HepG2 (cell line): Measurements from ENCODE around the gene GLS2. TPM values are rescaled to one million over a fixed set of nuclear protein-coding genes. Genes with fewer than 3 reads are reported as not detected.

Source experiments
- FOXP4 ChIP-seq: sonication (generic); formaldehyde crosslinking; IDR thresholded peaks from 2 replicates; pipeline ENCODE4 v1.4.0; 2020; ENCODE audit warnings: missing genetic modification reagents
- GLMP ChIP-seq: sonication (generic); formaldehyde crosslinking; IDR thresholded peaks from 2 replicates; pipeline ENCODE4 v1.9.0; 2021; ENCODE audit warnings: missing genetic modification reagents, mild to moderate bottlenecking, borderline replicate concordance
- HOMEZ ChIP-seq: IDR thresholded peaks from 2 replicates; pipeline ENCODE4 v1.6.1; 2016; ENCODE audit warnings: low read depth
- IRX3 ChIP-seq: sonication (generic); formaldehyde crosslinking; IDR thresholded peaks from 2 replicates; pipeline ENCODE4 v1.8.1; 2023; ENCODE audit warnings: mild to moderate bottlenecking, low read depth, missing genetic modification reagents, borderline replicate concordance
- PRDM15 ChIP-seq: sonication (generic); formaldehyde crosslinking; IDR thresholded peaks from 2 replicates; pipeline ENCODE4 v1.4.0; 2020; ENCODE audit warnings: missing genetic modification reagents
- TCF12 ChIP-seq, 2 experiments: fragments of 450-650 bp in 1 of 2; sonication (generic) in 1 of 2; formaldehyde crosslinking in 1 of 2; IDR thresholded peaks; 2 replicates each; pipeline versions ENCODE4 v1.6.1 to v1.8.0; 2017 to 2022; ENCODE audit warnings: antibody characterized with exemption in 1 of 2, mild to moderate bottlenecking in 1 of 2, missing genetic modification reagents in 1 of 2, moderate library complexity in 1 of 2
- TFDP2 ChIP-seq: sonication (generic); formaldehyde crosslinking; IDR thresholded peaks from 2 replicates; pipeline ENCODE4 v1.4.0; 2020; ENCODE audit warnings: missing genetic modification reagents
- TSC22D2 ChIP-seq: sonication (generic); formaldehyde crosslinking; IDR thresholded peaks from 2 replicates; pipeline ENCODE4 v1.5.1; 2020; ENCODE audit warnings: missing genetic modification reagents, mild to moderate bottlenecking, borderline replicate concordance
- ZBTB2 ChIP-seq: sonication (generic); formaldehyde crosslinking; IDR thresholded peaks from 2 replicates; pipeline ENCODE4 v1.8.0; 2022; ENCODE audit warnings: low read depth, missing genetic modification reagents
- ZBTB39 ChIP-seq: sonication (generic); formaldehyde crosslinking; IDR thresholded peaks from 2 replicates; pipeline ENCODE4 v1.5.0; 2020; ENCODE audit warnings: missing genetic modification reagents
- ZMAT5 ChIP-seq: sonication (generic); formaldehyde crosslinking; IDR thresholded peaks from 2 replicates; pipeline ENCODE4 v1.5.0; 2020; ENCODE audit warnings: mild to moderate bottlenecking, low read depth, missing genetic modification reagents, borderline replicate concordance
- ZNF672 ChIP-seq: sonication (generic); formaldehyde crosslinking; IDR thresholded peaks from 2 replicates; pipeline ENCODE4 v1.8.1; 2022; ENCODE audit warnings: missing genetic modification reagents
- polyA plus RNA-seq, 8 experiments: library from polyadenylated mRNA; depleted of rRNA in 3 of 8; stranded (reverse) in 7 of 8; unstranded in 1 of 8; fragments of >200 nt; fragmentation: Illumina TruSeq in 4 of 8; extraction: Trizol in 4 of 8; gene quantifications; 2 replicates each; pipeline versions ENCODE4 v1.2.1 to v1.2.3, GENCODE V29; 2011 to 2016; ENCODE audit warnings: low read depth in 4 of 8, missing spikeins in 1 of 8, mixed read lengths in 1 of 8; ENCODE audit not compliant: insufficient read depth in 1 of 8
- total RNA-seq, 5 experiments: library from RNA; depleted of rRNA; stranded (reverse); fragments of >200 nt; fragmentation: Illumina TruSeq; extraction: Trizol; gene quantifications; 2 replicates each; pipeline ENCODE4 v1.2.3, GENCODE V29; 2016; ENCODE audit warnings: low read depth in 1 of 5

GLS2 gene
- total and polyA plus RNA-seq, 2 of the 13 experiments (the other 11 are each of a cell fraction or from before 2014, with no cell fraction given), result 8.6 to 12.2 TPM

- TF ChIP-seq HOMEZ (no peak), GLMP (no peak), FOXP4 (no peak), ZNF672 (CRISPR knock-in tag) (no peak), TFDP2 (CRISPR knock-in tag) (peak; percentile 99), IRX3 (CRISPR knock-in tag) (no peak), ZMAT5 (CRISPR knock-in tag) (no peak), ZBTB39 (CRISPR knock-in tag) (peak; percentile 66; the same call in 1 of the 2 replicates), TCF12 (IDR thresholded peaks at IDR 0.05) (no peak), TCF12 (CRISPR knock-in tag; IDR thresholded peaks at IDR 0.05) (peak; percentile 75), PRDM15 (CRISPR knock-in tag) (peak; percentile 43; the same call in 1 of the 2 replicates), TSC22D2 (CRISPR knock-in tag) (no peak; the same call in 1 of the 2 replicates), ZBTB2 (CRISPR knock-in tag) (peak; percentile 61; the same call in 1 of the 2 replicates)
Measured at GRCh38 chr12:56448860-56449621, 38.9 kb downstream of the GLS2 start, which contains the start of gene TIMELESS (continued).
